ENCODE data around the gene PFN1. TPM values are rescaled to one million over a fixed set of nuclear protein-coding genes. Genes with fewer than 3 reads are reported as not detected.

PFN1 gene
- total RNA-seq, 2 experiments from 2014 or later = 1,726 to 1,759 TPM

- no peak for TF ChIP-seq CTCF (IDR thresholded peaks at IDR 0.05)
- ATAC-seq (no peak), DNase-seq (no peak)
- intact Hi-C loops (cut with micrococcal nuclease) = no loop called here
- H3K9me3 Mint-ChIP-seq = no peaks in the 10 kb centered on the region
- peak overlapping the region; percentile 98 for H3K27ac Mint-ChIP-seq
- ChIA-PET POLR2A (interaction anchor here (1.2 to 20.8 kb wide), 9 partner anchors 7 to 232 kb away, joined by 5 to 627 read pairs (median 16); partner anchors contain the start of genes ARRB2, C17orf107, CAMTA2 and CHRNE), CTCF (interaction anchor here (1.3 to 1.8 kb wide), 3 partner anchors 26 to 40 kb away, joined by 4 to 5 read pairs (median 5); partner anchors contain the start of gene SPAG7)
- H3K4me3 Mint-ChIP-seq = peak overlapping the region; percentile 97
- H3K36me3 Mint-ChIP-seq (ENCODE audit: low read depth) = peaks cover 83% of the 10 kb centered on the region
- H3K27me3 Mint-ChIP-seq = no peaks in the 10 kb centered on the region
- H3K4me1 Mint-ChIP-seq (ENCODE audit: low read depth) = peaks cover 62% of the 10 kb centered on the region
These were observed 7.1 kb downstream of the PFN1 start for GRCh38 chr17:4941319-4941610.

- no peak for TF ChIP-seq CTCF (IDR thresholded peaks at IDR 0.05)
- H3K27me3 Mint-ChIP-seq = no peaks in the 10 kb centered on the region
These were observed 7.6 kb downstream of the PFN1 start for GRCh38 chr17:4940555-4941318.

GRCh38 chr17:4939796-4940554, 8.4 kb downstream of the PFN1 start, which contains the start of the genes RNF167 and SLC25A11:
RNF167 (plus strand) TSS chr17:4940268; CDS start chr17:4940910, 642 bp downstream.
SLC25A11 (minus strand) TSS chr17:4940046; CDS start chr17:4939910, 136 bp downstream.
- DNase-seq (peak; percentile 98), ATAC-seq (peak; percentile 85)
- no peaks in the 10 kb centered on the region for H3K9me3 Mint-ChIP-seq
- ChIA-PET CTCF (interaction anchor here (0.8 to 3.1 kb wide), 11 partner anchors 9 to 519 kb away, joined by 3 to 24 read pairs (median 4); partner anchors contain the start of genes CAMTA2, CHRNE, PFN1 and SPAG7), POLR2A (interaction anchor here (0.8 to 20.8 kb wide), 22 partner anchors 8 to 236 kb away, joined by 3 to 627 read pairs (median 6); partner anchors contain the start of genes ARRB2, C17orf107, CAMTA2 and CHRNE)
- peak within 1 kb of the TSS; percentile 98 for H3K27ac Mint-ChIP-seq
- no peaks in the 10 kb centered on the region for H3K27me3 Mint-ChIP-seq
- H3K4me1 Mint-ChIP-seq (ENCODE audit: low read depth) = peaks cover 56% of the 10 kb centered on the region
- peaks cover 74% of the 10 kb centered on the region for H3K36me3 Mint-ChIP-seq (ENCODE audit: low read depth)
- H3K4me3 Mint-ChIP-seq = peak within 1 kb of the TSS; percentile 97
- TF ChIP-seq CTCF (IDR thresholded peaks at IDR 0.05) = no peak
- intact Hi-C loops (cut with micrococcal nuclease) = no loop called here

More at GRCh38 chr17:4940555-4941318, 7.6 kb downstream of the PFN1 start:
- CTCF ChIA-PET = interaction anchor here (0.8 to 3.1 kb wide), 8 partner anchors 8 to 48 kb away, joined by 3 to 24 read pairs (median 4); partner anchors contain the start of genes CHRNE, PFN1 and SPAG7
- Mint-ChIP-seq H3K27ac (peak overlapping the region; percentile 98), H3K4me3 (peak overlapping the region; percentile 97), H3K36me3 (ENCODE audit: low read depth) (peaks cover 81% of the 10 kb centered on the region), H3K9me3 (no peaks in the 10 kb centered on the region), H3K4me1 (ENCODE audit: low read depth) (peaks cover 64% of the 10 kb centered on the region)
- peak; percentile 64 for DNase-seq
- POLR2A ChIA-PET = interaction anchor here (0.8 to 20.8 kb wide), 19 partner anchors 7 to 237 kb away, joined by 3 to 627 read pairs (median 7); partner anchors contain the start of genes ARRB2, C17orf107, CAMTA2 and CHRNE
- ATAC-seq = no peak
- intact Hi-C loops (cut with micrococcal nuclease) = no loop called here

GRCh38 chr17:4939546-4939795, 8.9 kb downstream of the PFN1 start:
- ChIA-PET CTCF (interaction anchor here (1.0 to 3.1 kb wide), 8 partner anchors 9 to 518 kb away, joined by 3 to 24 read pairs (median 4); partner anchors contain the start of genes CAMTA2, CHRNE, PFN1 and SPAG7), POLR2A (interaction anchor here (1.1 to 20.8 kb wide), 19 partner anchors 9 to 236 kb away, joined by 4 to 627 read pairs (median 9); partner anchors contain the start of genes ARRB2, C17orf107, CAMTA2 and CHRNE)
- DNase-seq (no peak), ATAC-seq (no peak)
- TF ChIP-seq CTCF (IDR thresholded peaks at IDR 0.05) = no peak
- no peaks in the 10 kb centered on the region for H3K27me3 Mint-ChIP-seq
- peak overlapping the region; percentile 79 for H3K27ac Mint-ChIP-seq
- H3K4me1 Mint-ChIP-seq (ENCODE audit: low read depth) = peaks cover 54% of the 10 kb centered on the region
- peak overlapping the region; percentile 97 for H3K4me3 Mint-ChIP-seq
- peaks cover 71% of the 10 kb centered on the region for H3K36me3 Mint-ChIP-seq (ENCODE audit: low read depth)
- H3K9me3 Mint-ChIP-seq = no peaks in the 10 kb centered on the region
- intact Hi-C loops (cut with micrococcal nuclease) = no loop called here

All from activated CD8-positive, alpha-beta T cell treated with anti-CD3 and anti-CD28 coated beads for 36 hours (primary cell).